ENCODE data around the gene MYOG.

Gene MYOG

GRCh38 chr1:203045336-203045735 is 40.5 kb downstream of the MYOG start:
- DNase-seq: no peak

GRCh38 chr1:203044546-203045250 is 41.1 kb downstream of the MYOG start:
- DNase-seq: no peak

GRCh38 chr1:203043830-203044545 is 41.8 kb downstream of the MYOG start:
- no peak for DNase-seq

GRCh38 chr1:203041351-203041932 is 44.4 kb downstream of the MYOG start:
- DNase-seq: no peak

GRCh38 chr1:203040513-203041275 is 45.1 kb downstream of the MYOG start:
- no peak for DNase-seq

GRCh38 chr1:203039609-203040512 is 46.0 kb downstream of the MYOG start:
- no peak for DNase-seq

GRCh38 chr1:203038891-203039608 is 46.8 kb downstream of the MYOG start:
- DNase-seq: peak; percentile 63

- DNase-seq: no peak
Measured at GRCh38 chr1:203038217-203038741, 47.5 kb downstream of the MYOG start.

- DNase-seq: no peak
Measured at GRCh38 chr1:203037509-203038190, 48.2 kb downstream of the MYOG start.

- DNase-seq: no peak
Measured at GRCh38 chr1:203036537-203036936, 49.3 kb downstream of the MYOG start.

GRCh38 chr1:203036135-203036534 is 49.7 kb downstream of the MYOG start:
- no peak for DNase-seq

GRCh38 chr1:203035111-203036000 is 50.5 kb downstream of the MYOG start:
- no peak for DNase-seq

- no peak for DNase-seq
Measured at GRCh38 chr1:203034422-203035110, 51.2 kb downstream of the MYOG start.

GRCh38 chr1:203033917-203034316 is 51.9 kb downstream of the MYOG start:
- no peak for DNase-seq

- DNase-seq: no peak
Measured at GRCh38 chr1:203033287-203033686, 52.5 kb downstream of the MYOG start.

All from activated naive CD4-positive, alpha-beta T cell treated with Interleukin-2 at 50 U/mL for 16 hours (primary cell).